HepG2 (cell line): ENCODE measurements around the gene GADL1. TPM values are rescaled to one million over a fixed set of nuclear protein-coding genes. Genes with fewer than 3 reads are reported as not detected.
A peak's percentile ranks its signal among the peaks of the same experiment; 100 is the strongest.

ENCODE experiments used
- GTF2F1 ChIP-seq: fragments of 150-350 bp; IDR thresholded peaks from 2 replicates; pipeline ENCODE4 v1.6.1; 2014; ENCODE audit warnings: low read length
- HMG20A ChIP-seq: IDR thresholded peaks from 2 replicates; pipeline ENCODE4 v1.6.1; 2016; ENCODE audit warnings: borderline replicate concordance
- IKZF1 ChIP-seq: fragments of 450-650 bp; IDR thresholded peaks from 2 replicates; pipeline ENCODE4 v1.7.1; 2016
- MED1 ChIP-seq: sonication (generic); formaldehyde crosslinking; IDR thresholded peaks from 2 replicates; pipeline ENCODE4 v1.4.0; 2020; ENCODE audit warnings: missing genetic modification reagents
- SRY ChIP-seq: sonication (generic); formaldehyde crosslinking; IDR thresholded peaks from 2 replicates; pipeline ENCODE4 v1.8.0; 2022; ENCODE audit warnings: mild to moderate bottlenecking, missing genetic modification reagents
- ZBTB8A ChIP-seq: sonication (generic); formaldehyde crosslinking; IDR thresholded peaks from 2 replicates; pipeline ENCODE4 v1.4.0; 2020; ENCODE audit warnings: mild to moderate bottlenecking, low read depth, missing genetic modification reagents, borderline replicate concordance
- ZKSCAN8 ChIP-seq: IDR thresholded peaks from 2 replicates; pipeline ENCODE4 v1.6.1; 2016; ENCODE audit warnings: borderline replicate concordance, missing genetic modification reagents, missing compliant biosample characterization
- ZNF383 ChIP-seq: sonication (generic); formaldehyde crosslinking; IDR thresholded peaks from 2 replicates; pipeline ENCODE4 v1.4.0; 2020; ENCODE audit warnings: missing genetic modification reagents, mild to moderate bottlenecking, borderline replicate concordance
- ZNF432 ChIP-seq: sonication (generic); formaldehyde crosslinking; IDR thresholded peaks from 2 replicates; pipeline ENCODE4 v1.5.0; 2020; ENCODE audit warnings: missing genetic modification reagents, mild to moderate bottlenecking, borderline replicate concordance
- ZNF451 ChIP-seq: sonication (generic); formaldehyde crosslinking; IDR thresholded peaks from 2 replicates; pipeline ENCODE4 v1.5.0; 2020; ENCODE audit warnings: mild to moderate bottlenecking, missing genetic modification reagents
- polyA plus RNA-seq, 8 experiments: library from polyadenylated mRNA; depleted of rRNA in 3 of 8; stranded (reverse) in 7 of 8; unstranded in 1 of 8; fragments of >200 nt; fragmentation: Illumina TruSeq in 4 of 8; extraction: Trizol in 4 of 8; gene quantifications; 2 replicates each; pipeline versions ENCODE4 v1.2.1 to v1.2.3, GENCODE V29; 2011 to 2016; ENCODE audit warnings: low read depth in 4 of 8, missing spikeins in 1 of 8, mixed read lengths in 1 of 8; ENCODE audit not compliant: insufficient read depth in 1 of 8
- total RNA-seq, 5 experiments: library from RNA; depleted of rRNA; stranded (reverse); fragments of >200 nt; fragmentation: Illumina TruSeq; extraction: Trizol; gene quantifications; 2 replicates each; pipeline ENCODE4 v1.2.3, GENCODE V29; 2016; ENCODE audit warnings: low read depth in 1 of 5
- TF ChIP-seq, protein P1 (sequence below): sonication (generic); formaldehyde crosslinking; IDR thresholded peaks from 2 replicates; pipeline ENCODE4 v1.5.0; 2020; ENCODE audit warnings: missing genetic modification reagents, mild to moderate bottlenecking, borderline replicate concordance
- TF ChIP-seq, protein P2 (sequence below): sonication (generic); IDR thresholded peaks from 2 replicates; pipeline ENCODE4 v1.6.1; 2016; ENCODE audit warnings: low read depth, borderline replicate concordance
- TF ChIP-seq, protein P3 (sequence below): sonication (generic); formaldehyde crosslinking; IDR thresholded peaks from 2 replicates; pipeline ENCODE4 v1.5.1; 2020; ENCODE audit warnings: mild to moderate bottlenecking, missing genetic modification reagents, moderate library complexity
- TF ChIP-seq, protein P4 (sequence below): sonication (generic); formaldehyde crosslinking; IDR thresholded peaks from 2 replicates; pipeline ENCODE4 v1.8.1; 2022; ENCODE audit warnings: low read depth, mild to moderate bottlenecking, missing genetic modification reagents
- TF ChIP-seq, protein P5 (sequence below): sonication (generic); formaldehyde crosslinking; IDR thresholded peaks from 2 replicates; pipeline ENCODE4 v1.4.0; 2020; ENCODE audit warnings: missing genetic modification reagents
- TF ChIP-seq, protein P6 (sequence below): sonication (generic); formaldehyde crosslinking; IDR thresholded peaks from 2 replicates; pipeline ENCODE4 v1.8.0; 2022; ENCODE audit warnings: mild to moderate bottlenecking, missing genetic modification reagents

GADL1 gene
- total and polyA plus RNA-seq, 2 of the 13 experiments (the other 11 are each of a cell fraction or from before 2014, with no cell fraction given), result not detected

DNA sequence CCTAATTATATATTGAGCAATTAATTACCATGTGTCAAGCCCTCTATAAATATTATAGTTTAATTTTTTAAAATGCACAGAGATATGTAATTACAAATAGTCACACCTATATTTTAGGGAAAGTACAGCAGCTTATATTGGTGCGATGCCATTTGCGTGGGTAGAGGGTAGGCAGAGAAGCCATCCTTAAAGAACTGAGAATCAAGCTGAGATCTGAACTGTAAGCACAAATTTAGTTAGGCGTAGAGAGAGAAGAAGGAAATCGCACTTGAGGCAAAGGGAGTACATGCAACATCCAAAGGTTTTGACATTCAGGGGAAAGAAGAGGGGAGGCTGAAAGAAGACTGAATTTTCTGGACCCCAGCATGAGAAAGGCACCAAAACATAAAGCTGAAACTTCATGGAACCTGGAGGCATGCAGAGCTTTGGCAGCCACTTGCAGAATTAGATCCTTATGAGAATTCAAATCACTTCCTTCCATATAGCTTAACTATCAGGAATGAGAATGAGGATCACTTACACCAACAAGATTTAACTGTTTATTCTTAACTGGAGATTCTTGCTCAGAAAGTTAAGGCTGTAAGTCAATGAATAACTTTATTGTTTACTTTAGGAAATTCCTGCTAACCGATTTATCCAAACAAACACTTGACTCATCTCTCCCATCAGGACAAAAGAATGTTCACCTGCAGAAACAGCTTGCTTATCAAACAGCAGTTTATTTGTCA is 173.7 kb downstream of the GADL1 start (continued):
- TF ChIP-seq, protein P1, sequence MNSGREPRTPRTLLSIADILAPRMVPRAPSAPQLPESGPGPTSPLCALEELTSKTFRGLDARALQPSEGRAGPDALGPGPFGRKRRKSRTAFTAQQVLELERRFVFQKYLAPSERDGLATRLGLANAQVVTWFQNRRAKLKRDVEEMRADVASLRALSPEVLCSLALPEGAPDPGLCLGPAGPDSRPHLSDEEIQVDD (CRISPR knock-in tag), result no peak
- TF ChIP-seq ZNF383 (CRISPR knock-in tag), result no peak
- 0 out of 2 replicates have a peak, but pooled peaks have one; percentile 33 for TF ChIP-seq ZKSCAN8 (CRISPR knock-in tag)
- TF ChIP-seq, protein P2, sequence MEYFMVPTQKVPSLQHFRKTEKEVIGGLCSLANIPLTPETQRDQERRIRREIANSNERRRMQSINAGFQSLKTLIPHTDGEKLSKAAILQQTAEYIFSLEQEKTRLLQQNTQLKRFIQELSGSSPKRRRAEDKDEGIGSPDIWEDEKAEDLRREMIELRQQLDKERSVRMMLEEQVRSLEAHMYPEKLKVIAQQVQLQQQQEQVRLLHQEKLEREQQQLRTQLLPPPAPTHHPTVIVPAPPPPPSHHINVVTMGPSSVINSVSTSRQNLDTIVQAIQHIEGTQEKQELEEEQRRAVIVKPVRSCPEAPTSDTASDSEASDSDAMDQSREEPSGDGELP, result peak; percentile 66; the same call in 1 of the 2 replicates
- TF ChIP-seq, protein P3, sequence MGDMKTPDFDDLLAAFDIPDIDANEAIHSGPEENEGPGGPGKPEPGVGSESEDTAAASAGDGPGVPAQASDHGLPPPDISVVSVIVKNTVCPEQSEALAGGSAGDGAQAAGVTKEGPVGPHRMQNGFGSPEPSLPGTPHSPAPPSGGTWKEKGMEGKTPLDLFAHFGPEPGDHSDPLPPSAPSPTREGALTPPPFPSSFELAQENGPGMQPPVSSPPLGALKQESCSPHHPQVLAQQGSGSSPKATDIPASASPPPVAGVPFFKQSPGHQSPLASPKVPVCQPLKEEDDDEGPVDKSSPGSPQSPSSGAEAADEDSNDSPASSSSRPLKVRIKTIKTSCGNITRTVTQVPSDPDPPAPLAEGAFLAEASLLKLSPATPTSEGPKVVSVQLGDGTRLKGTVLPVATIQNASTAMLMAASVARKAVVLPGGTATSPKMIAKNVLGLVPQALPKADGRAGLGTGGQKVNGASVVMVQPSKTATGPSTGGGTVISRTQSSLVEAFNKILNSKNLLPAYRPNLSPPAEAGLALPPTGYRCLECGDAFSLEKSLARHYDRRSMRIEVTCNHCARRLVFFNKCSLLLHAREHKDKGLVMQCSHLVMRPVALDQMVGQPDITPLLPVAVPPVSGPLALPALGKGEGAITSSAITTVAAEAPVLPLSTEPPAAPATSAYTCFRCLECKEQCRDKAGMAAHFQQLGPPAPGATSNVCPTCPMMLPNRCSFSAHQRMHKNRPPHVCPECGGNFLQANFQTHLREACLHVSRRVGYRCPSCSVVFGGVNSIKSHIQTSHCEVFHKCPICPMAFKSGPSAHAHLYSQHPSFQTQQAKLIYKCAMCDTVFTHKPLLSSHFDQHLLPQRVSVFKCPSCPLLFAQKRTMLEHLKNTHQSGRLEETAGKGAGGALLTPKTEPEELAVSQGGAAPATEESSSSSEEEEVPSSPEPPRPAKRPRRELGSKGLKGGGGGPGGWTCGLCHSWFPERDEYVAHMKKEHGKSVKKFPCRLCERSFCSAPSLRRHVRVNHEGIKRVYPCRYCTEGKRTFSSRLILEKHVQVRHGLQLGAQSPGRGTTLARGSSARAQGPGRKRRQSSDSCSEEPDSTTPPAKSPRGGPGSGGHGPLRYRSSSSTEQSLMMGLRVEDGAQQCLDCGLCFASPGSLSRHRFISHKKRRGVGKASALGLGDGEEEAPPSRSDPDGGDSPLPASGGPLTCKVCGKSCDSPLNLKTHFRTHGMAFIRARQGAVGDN (CRISPR knock-in tag), result no peak
- peak; percentile 74 for TF ChIP-seq MED1 (CRISPR knock-in tag)
- peak; percentile 90; the same call in 1 of the 2 replicates for TF ChIP-seq HMG20A (CRISPR knock-in tag)
- no peak for TF ChIP-seq IKZF1
- no peak for TF ChIP-seq ZBTB8A (CRISPR knock-in tag)
- TF ChIP-seq ZNF432 (CRISPR knock-in tag), result no peak
- TF ChIP-seq, protein P4, sequence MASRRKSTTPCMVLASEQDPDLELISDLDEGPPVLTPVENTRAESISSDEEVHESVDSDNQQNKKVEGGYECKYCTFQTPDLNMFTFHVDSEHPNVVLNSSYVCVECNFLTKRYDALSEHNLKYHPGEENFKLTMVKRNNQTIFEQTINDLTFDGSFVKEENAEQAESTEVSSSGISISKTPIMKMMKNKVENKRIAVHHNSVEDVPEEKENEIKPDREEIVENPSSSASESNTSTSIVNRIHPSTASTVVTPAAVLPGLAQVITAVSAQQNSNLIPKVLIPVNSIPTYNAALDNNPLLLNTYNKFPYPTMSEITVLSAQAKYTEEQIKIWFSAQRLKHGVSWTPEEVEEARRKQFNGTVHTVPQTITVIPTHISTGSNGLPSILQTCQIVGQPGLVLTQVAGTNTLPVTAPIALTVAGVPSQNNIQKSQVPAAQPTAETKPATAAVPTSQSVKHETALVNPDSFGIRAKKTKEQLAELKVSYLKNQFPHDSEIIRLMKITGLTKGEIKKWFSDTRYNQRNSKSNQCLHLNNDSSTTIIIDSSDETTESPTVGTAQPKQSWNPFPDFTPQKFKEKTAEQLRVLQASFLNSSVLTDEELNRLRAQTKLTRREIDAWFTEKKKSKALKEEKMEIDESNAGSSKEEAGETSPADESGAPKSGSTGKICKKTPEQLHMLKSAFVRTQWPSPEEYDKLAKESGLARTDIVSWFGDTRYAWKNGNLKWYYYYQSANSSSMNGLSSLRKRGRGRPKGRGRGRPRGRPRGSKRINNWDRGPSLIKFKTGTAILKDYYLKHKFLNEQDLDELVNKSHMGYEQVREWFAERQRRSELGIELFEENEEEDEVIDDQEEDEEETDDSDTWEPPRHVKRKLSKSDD (CRISPR knock-in tag), result no peak
- TF ChIP-seq, protein P5, sequence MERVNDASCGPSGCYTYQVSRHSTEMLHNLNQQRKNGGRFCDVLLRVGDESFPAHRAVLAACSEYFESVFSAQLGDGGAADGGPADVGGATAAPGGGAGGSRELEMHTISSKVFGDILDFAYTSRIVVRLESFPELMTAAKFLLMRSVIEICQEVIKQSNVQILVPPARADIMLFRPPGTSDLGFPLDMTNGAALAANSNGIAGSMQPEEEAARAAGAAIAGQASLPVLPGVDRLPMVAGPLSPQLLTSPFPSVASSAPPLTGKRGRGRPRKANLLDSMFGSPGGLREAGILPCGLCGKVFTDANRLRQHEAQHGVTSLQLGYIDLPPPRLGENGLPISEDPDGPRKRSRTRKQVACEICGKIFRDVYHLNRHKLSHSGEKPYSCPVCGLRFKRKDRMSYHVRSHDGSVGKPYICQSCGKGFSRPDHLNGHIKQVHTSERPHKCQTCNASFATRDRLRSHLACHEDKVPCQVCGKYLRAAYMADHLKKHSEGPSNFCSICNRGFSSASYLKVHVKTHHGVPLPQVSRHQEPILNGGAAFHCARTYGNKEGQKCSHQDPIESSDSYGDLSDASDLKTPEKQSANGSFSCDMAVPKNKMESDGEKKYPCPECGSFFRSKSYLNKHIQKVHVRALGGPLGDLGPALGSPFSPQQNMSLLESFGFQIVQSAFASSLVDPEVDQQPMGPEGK (CRISPR knock-in tag), result no peak
- TF ChIP-seq, protein P6, sequence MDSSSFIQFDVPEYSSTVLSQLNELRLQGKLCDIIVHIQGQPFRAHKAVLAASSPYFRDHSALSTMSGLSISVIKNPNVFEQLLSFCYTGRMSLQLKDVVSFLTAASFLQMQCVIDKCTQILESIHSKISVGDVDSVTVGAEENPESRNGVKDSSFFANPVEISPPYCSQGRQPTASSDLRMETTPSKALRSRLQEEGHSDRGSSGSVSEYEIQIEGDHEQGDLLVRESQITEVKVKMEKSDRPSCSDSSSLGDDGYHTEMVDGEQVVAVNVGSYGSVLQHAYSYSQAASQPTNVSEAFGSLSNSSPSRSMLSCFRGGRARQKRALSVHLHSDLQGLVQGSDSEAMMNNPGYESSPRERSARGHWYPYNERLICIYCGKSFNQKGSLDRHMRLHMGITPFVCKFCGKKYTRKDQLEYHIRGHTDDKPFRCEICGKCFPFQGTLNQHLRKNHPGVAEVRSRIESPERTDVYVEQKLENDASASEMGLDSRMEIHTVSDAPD (CRISPR knock-in tag), result 0 out of 2 replicates have a peak, but pooled peaks have one; percentile 57
- TF ChIP-seq GTF2F1, result no peak
- no peak for TF ChIP-seq ZNF451 (CRISPR knock-in tag)
- TF ChIP-seq SRY (CRISPR knock-in tag), result no peak
